Measurements from ENCODE around the gene ZNF496. TPM values are rescaled to one million over a fixed set of nuclear protein-coding genes. Genes with fewer than 3 reads are reported as not detected.

The ZNF496 gene
- total RNA-seq, 2 donors from 2014 or later, result 63.5 to 65.6 TPM

GRCh38 chr1:247345881-247346280 lies 14.2 kb upstream of the ZNF496 start:
- H3K27me3 ChIP-seq (ENCODE audit: control insufficient read depth, insufficient read depth, low read length, poor library complexity, severe bottlenecking), result no peaks in the 10 kb centered on the region
- Mint-ChIP-seq H3K4me1 (peaks cover 2% of the 10 kb centered on the region), H3K4me3 (no peak overlapping the region), H3K27ac (no peak overlapping the region), H3K9me3 (peaks cover 8% of the 10 kb centered on the region), H3K36me3 (ENCODE audit: low read depth) (peaks cover 29% of the 10 kb centered on the region), H3K27me3 (ENCODE audit: insufficient read depth) (peaks cover 2% of the 10 kb centered on the region)
- WGBS, 2 experiments (ENCODE audit: insufficient coverage in 1 of 2, insufficient read length in 1 of 2), result 86 to 93% methylated on average over 4 of the region's 4 CpGs
- H3K27ac ChIP-seq (ENCODE audit: low read depth, low read length), result no peak overlapping the region
- no peaks in the 10 kb centered on the region for H3K9me3 ChIP-seq (ENCODE audit: control insufficient read depth, low read length)
- H3K4me3 ChIP-seq (ENCODE audit: low read length), result no peak overlapping the region
- H3K36me3 ChIP-seq (ENCODE audit: control insufficient read depth, insufficient read depth, low read length), result peaks cover 7% of the 10 kb centered on the region
- no peak for TF ChIP-seq CTCF (conservative IDR thresholded peaks at IDR 0.05)
- no peak for DNase-seq
- H3K4me1 ChIP-seq (ENCODE audit: control insufficient read depth, insufficient read depth, low read length), result no peaks in the 10 kb centered on the region
- no peak overlapping the region for H3K9ac ChIP-seq (ENCODE audit: extremely low read depth, low read length, poor library complexity, severe bottlenecking)

- no peaks in the 10 kb centered on the region for H3K4me1 ChIP-seq (ENCODE audit: control insufficient read depth, insufficient read depth, low read length)
- DNase-seq, result no peak
- no peak overlapping the region for H3K4me3 ChIP-seq (ENCODE audit: low read length)
- H3K9me3 Mint-ChIP-seq, result no peaks in the 10 kb centered on the region
- H3K4me1 Mint-ChIP-seq, result peaks cover 2% of the 10 kb centered on the region
- H3K27ac ChIP-seq (ENCODE audit: low read depth, low read length), result no peak overlapping the region
- H3K4me3 Mint-ChIP-seq, result no peak overlapping the region
- H3K27me3 Mint-ChIP-seq (ENCODE audit: insufficient read depth), result no peaks in the 10 kb centered on the region
- 89 to 94% methylated on average over 1 of the region's 1 CpG for WGBS, 2 experiments (ENCODE audit: insufficient coverage in 1 of 2, insufficient read length in 1 of 2)
- peaks cover 42% of the 10 kb centered on the region for H3K36me3 Mint-ChIP-seq (ENCODE audit: low read depth)
- H3K27ac Mint-ChIP-seq, result no peak overlapping the region
- peak; percentile 51 for TF ChIP-seq CTCF (conservative IDR thresholded peaks at IDR 0.05)
- no peaks in the 10 kb centered on the region for H3K27me3 ChIP-seq (ENCODE audit: control insufficient read depth, insufficient read depth, low read length, poor library complexity, severe bottlenecking)
- H3K36me3 ChIP-seq (ENCODE audit: control insufficient read depth, insufficient read depth, low read length), result peaks cover 15% of the 10 kb centered on the region
- H3K9ac ChIP-seq (ENCODE audit: extremely low read depth, low read length, poor library complexity, severe bottlenecking), result no peak overlapping the region
- H3K9me3 ChIP-seq (ENCODE audit: control insufficient read depth, low read length), result no peaks in the 10 kb centered on the region
Measured at GRCh38 chr1:247343801-247344200, 12.1 kb upstream of the ZNF496 start.

- Mint-ChIP-seq H3K4me3 (no peak overlapping the region), H3K27ac (peak overlapping the region; percentile 24)
- peaks cover under 1% of the 10 kb centered on the region for H3K4me1 ChIP-seq (ENCODE audit: control insufficient read depth, insufficient read depth, low read length)
Measured at GRCh38 chr1:247338723-247339275, 7.1 kb upstream of the ZNF496 start.

More at GRCh38 chr1:247338723-247339275, 7.1 kb upstream of the ZNF496 start:
- no peak for DNase-seq
- no peaks in the 10 kb centered on the region for H3K9me3 Mint-ChIP-seq
- H3K4me1 Mint-ChIP-seq, result peaks cover 38% of the 10 kb centered on the region
- Histone ChIP-seq H3K27me3 (ENCODE audit: control insufficient read depth, insufficient read depth, low read length, poor library complexity, severe bottlenecking) (no peaks in the 10 kb centered on the region), H3K36me3 (ENCODE audit: control insufficient read depth, insufficient read depth, low read length) (peaks cover 24% of the 10 kb centered on the region), H3K27ac (ENCODE audit: low read depth, low read length) (no peak overlapping the region), H3K9me3 (ENCODE audit: control insufficient read depth, low read length) (no peaks in the 10 kb centered on the region), H3K4me3 (ENCODE audit: low read length) (no peak overlapping the region), H3K9ac (ENCODE audit: extremely low read depth, low read length, poor library complexity, severe bottlenecking) (no peak overlapping the region)
- 88 to 100% methylated on average over 1 to 3 of the region's 3 CpGs for WGBS, 2 experiments (ENCODE audit: insufficient coverage in 1 of 2, insufficient read length in 1 of 2)
- no peaks in the 10 kb centered on the region for H3K27me3 Mint-ChIP-seq (ENCODE audit: insufficient read depth)
- TF ChIP-seq CTCF (conservative IDR thresholded peaks at IDR 0.05), result no peak
- H3K36me3 Mint-ChIP-seq (ENCODE audit: low read depth), result peaks cover 68% of the 10 kb centered on the region

Measured in endodermal cell (in vitro differentiated cells).